Smooth muscle cell (in vitro differentiated cells): ENCODE results near the gene EOMES. TPM values are rescaled to one million over a fixed set of nuclear protein-coding genes. Genes with fewer than 3 reads are reported as not detected.
"Not testable (repeated sequence)": the region's sequence is repeated elsewhere in the genome, so short reads cannot be mapped to it uniquely, and the experiment has no call there.

ENCODE experiments used
- DNase-seq: peaks from one replicate; lab custom pipeline; 2025; ENCODE audit not compliant: unreplicated experiment; lab: John Stamatoyannopoulos, UW
- H2AFZ ChIP-seq: fragments of 200-600 bp; sonication (generic); 2 replicates; pipeline ENCODE4 v1.6.0; 2016; ENCODE audit warnings: antibody characterized with exemption, low read depth, mild to moderate bottlenecking
- H3F3A ChIP-seq: fragments of 200-600 bp; sonication (generic); 2 replicates; pipeline ENCODE4 v1.6.0; 2017; ENCODE audit warnings: antibody characterized with exemption, low read depth
- H3K27ac ChIP-seq: fragments of 200-600 bp; sonication (generic); 2 replicates; pipeline ENCODE4 v1.5.1; 2016; ENCODE audit warnings: low read depth, mild to moderate bottlenecking
- H3K27me3 ChIP-seq: fragments of 200-600 bp; sonication (generic); 2 replicates; pipeline ENCODE4 v1.6.1; 2016; ENCODE audit warnings: low read depth, mild to moderate bottlenecking
- H3K36me3 ChIP-seq: fragments of 200-600 bp; sonication (generic); 2 replicates; pipeline ENCODE4 v1.5.1; 2016; ENCODE audit warnings: low read depth
- H3K4me1 ChIP-seq: fragments of 200-600 bp; sonication (generic); 2 replicates; pipeline ENCODE4 v1.5.1; 2016; ENCODE audit warnings: low read depth
- H3K4me2 ChIP-seq: fragments of 200-600 bp; sonication (generic); 2 replicates; pipeline ENCODE4 v1.6.0; 2016; ENCODE audit warnings: mild to moderate bottlenecking
- H3K4me3 ChIP-seq: fragments of 200-600 bp; sonication (generic); 2 replicates; pipeline ENCODE4 v1.5.1; 2016; ENCODE audit warnings: mild to moderate bottlenecking
- H3K79me2 ChIP-seq: fragments of 200-600 bp; sonication (generic); 2 replicates; pipeline ENCODE4 v1.6.0; 2016; ENCODE audit warnings: low read depth, mild to moderate bottlenecking
- H3K9ac ChIP-seq: fragments of 200-600 bp; sonication (generic); 2 replicates; pipeline ENCODE4 v1.6.0; 2016; ENCODE audit warnings: low read depth
- H3K9me3 ChIP-seq: fragments of 200-600 bp; sonication (generic); replicated peaks from 2 replicates; pipeline ENCODE4 v1.5.1; 2016; ENCODE audit warnings: low read depth
- H4K20me1 ChIP-seq: fragments of 200-600 bp; sonication (generic); 2 replicates; pipeline ENCODE4 v1.6.0; 2016; ENCODE audit warnings: low read depth
- WGBS: methylation state at CpG from one replicate; pipeline ENCODE4 v1.1.7; 2016; ENCODE audit warnings: low lambda C conversion rate; 5-methylcytosine and 5-hydroxymethylcytosine counted together
- polyA plus RNA-seq: library from polyadenylated mRNA; unstranded; fragments of >200 nt; fragmentation: Nextera tagmentation; extraction: Ambion mirVana; gene quantifications from 2 replicates; pipeline ENCODE4 v1.2.1, GENCODE V29; 2016
- total RNA-seq: library from RNA; depleted of rRNA; stranded (reverse); fragments of >200 nt; gene quantifications from 2 replicates; pipeline ENCODE4 v1.2.3, GENCODE V29; 2014
- TF ChIP-seq, protein P1 (sequence below): fragments of 200-600 bp; sonication (generic); IDR thresholded peaks from 2 replicates; pipeline ENCODE4 v1.5.1; 2017; ENCODE audit warnings: borderline replicate concordance, mild to moderate bottlenecking, antibody characterized with exemption; ENCODE audit not compliant: insufficient read depth, poor library complexity, severe bottlenecking

EOMES gene
- total RNA-seq (not detected in 2 replicates), polyA plus RNA-seq (not detected in 2 replicates)

GRCh38 chr3:27721717-27722564 is at the start of gene EOMES:
TSS of gene EOMES (minus strand) at chr3:27722323. CDS start at chr3:27722294, 29 bp downstream.
- Histone ChIP-seq H3K4me2 (peak within 1 kb of the TSS; percentile 82), H2AFZ (no peak within 1 kb of the TSS), H3F3A (no peaks in the 10 kb centered on the region), H3K27ac (no peak within 1 kb of the TSS), H3K9me3 (no peaks in the 10 kb centered on the region), H3K79me2 (no peaks in the 10 kb centered on the region), H3K4me3 (peak within 1 kb of the TSS; percentile 36), H3K27me3 (peaks cover 100% of the 10 kb centered on the region), H4K20me1 (no peaks in the 10 kb centered on the region), H3K36me3 (no peaks in the 10 kb centered on the region), H3K4me1 (peaks cover 20% of the 10 kb centered on the region), H3K9ac (no peak within 1 kb of the TSS)
- WGBS: 2% methylated on average over 70 of the region's 81 CpGs
- TF ChIP-seq, protein P1, sequence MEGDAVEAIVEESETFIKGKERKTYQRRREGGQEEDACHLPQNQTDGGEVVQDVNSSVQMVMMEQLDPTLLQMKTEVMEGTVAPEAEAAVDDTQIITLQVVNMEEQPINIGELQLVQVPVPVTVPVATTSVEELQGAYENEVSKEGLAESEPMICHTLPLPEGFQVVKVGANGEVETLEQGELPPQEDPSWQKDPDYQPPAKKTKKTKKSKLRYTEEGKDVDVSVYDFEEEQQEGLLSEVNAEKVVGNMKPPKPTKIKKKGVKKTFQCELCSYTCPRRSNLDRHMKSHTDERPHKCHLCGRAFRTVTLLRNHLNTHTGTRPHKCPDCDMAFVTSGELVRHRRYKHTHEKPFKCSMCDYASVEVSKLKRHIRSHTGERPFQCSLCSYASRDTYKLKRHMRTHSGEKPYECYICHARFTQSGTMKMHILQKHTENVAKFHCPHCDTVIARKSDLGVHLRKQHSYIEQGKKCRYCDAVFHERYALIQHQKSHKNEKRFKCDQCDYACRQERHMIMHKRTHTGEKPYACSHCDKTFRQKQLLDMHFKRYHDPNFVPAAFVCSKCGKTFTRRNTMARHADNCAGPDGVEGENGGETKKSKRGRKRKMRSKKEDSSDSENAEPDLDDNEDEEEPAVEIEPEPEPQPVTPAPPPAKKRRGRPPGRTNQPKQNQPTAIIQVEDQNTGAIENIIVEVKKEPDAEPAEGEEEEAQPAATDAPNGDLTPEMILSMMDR: peak; percentile 24
- DNase-seq: no peak

DNA sequence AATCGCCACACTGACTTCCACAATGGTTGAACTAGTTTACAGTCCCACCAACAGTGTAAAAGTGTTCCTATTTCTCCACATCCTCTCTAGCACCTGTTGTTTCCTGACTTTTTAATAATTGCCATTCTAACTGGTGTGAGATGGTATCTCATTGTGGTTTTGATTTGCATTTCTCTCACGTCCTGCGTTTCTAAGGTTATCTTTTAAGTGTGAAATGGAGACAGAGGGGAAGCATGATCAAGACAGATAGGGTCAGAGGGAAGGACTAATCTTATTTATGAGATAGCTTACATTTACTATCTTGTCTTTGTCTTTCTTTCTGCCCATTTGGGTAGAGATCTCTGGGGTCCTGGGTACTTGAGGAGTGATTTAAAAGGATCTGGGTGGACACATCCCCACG is 48.3 kb upstream of the EOMES start:
- H4K20me1 ChIP-seq, DNase-seq, H2AFZ ChIP-seq, H3K4me1 ChIP-seq, H3K4me2 ChIP-seq, H3K9me3 ChIP-seq, H3K27me3 ChIP-seq, H3F3A ChIP-seq, H3K36me3 ChIP-seq, H3K79me2 ChIP-seq, H3K9ac ChIP-seq, H3K4me3 ChIP-seq, H3K27ac ChIP-seq: not testable (repeated sequence)
- 56% methylated on average over 3 of the region's 4 CpGs for WGBS

GRCh38 chr3:27767000-27767399 is 44.9 kb upstream of the EOMES start:
- no peak overlapping the region for H3K4me2 ChIP-seq
- WGBS: 36% methylated on average over 3 of the region's 3 CpGs
- TF ChIP-seq, protein P1: no peak

GRCh38 chr3:27758083-27758482 is 36.0 kb upstream of the EOMES start:
- H3F3A ChIP-seq: no peaks in the 10 kb centered on the region
- no peak overlapping the region for H3K9ac ChIP-seq
- 20% methylated on average over 1 of the region's 1 CpG for WGBS
- H3K27me3 ChIP-seq: no peaks in the 10 kb centered on the region
- no peaks in the 10 kb centered on the region for H3K9me3 ChIP-seq
- H3K79me2 ChIP-seq: no peaks in the 10 kb centered on the region
- peak overlapping the region; percentile 2 for H3K27ac ChIP-seq
- H3K4me2 ChIP-seq: no peak overlapping the region
- H3K4me3 ChIP-seq: no peak overlapping the region
- H3K36me3 ChIP-seq: no peaks in the 10 kb centered on the region
- H2AFZ ChIP-seq: no peak overlapping the region
- H4K20me1 ChIP-seq: no peaks in the 10 kb centered on the region
- TF ChIP-seq, protein P1: no peak
- no peaks in the 10 kb centered on the region for H3K4me1 ChIP-seq
- DNase-seq: no peak

More at GRCh38 chr3:27767000-27767399, 44.9 kb upstream of the EOMES start:
- Histone ChIP-seq H3F3A (no peaks in the 10 kb centered on the region), H3K4me1 (no peaks in the 10 kb centered on the region), H3K27me3 (no peaks in the 10 kb centered on the region), H4K20me1 (no peaks in the 10 kb centered on the region), H2AFZ (no peak overlapping the region), H3K36me3 (no peaks in the 10 kb centered on the region), H3K79me2 (no peaks in the 10 kb centered on the region), H3K9me3 (no peaks in the 10 kb centered on the region), H3K27ac (no peak overlapping the region), H3K4me3 (no peak overlapping the region), H3K9ac (no peak overlapping the region)
- no peak for DNase-seq
